AG10803 (cell line): ENCODE measurements around the gene ERCC6.

Experiments
- DNase-seq: peaks from one replicate; pipeline ENCODE4 v3.0.0; 2010; ENCODE audit warnings: low read depth
- H3K4me3 ChIP-seq: 2 replicates; pipeline ENCODE4 v1.5.1; 2011; ENCODE audit warnings: mild to moderate bottlenecking, low read length, control low read depth
- TF ChIP-seq, protein P1 (sequence below): conservative IDR thresholded peaks from 2 replicates; pipeline ENCODE4 v1.5.1; 2011; ENCODE audit warnings: mild to moderate bottlenecking, low read length, control low read depth, inconsistent platforms

The ERCC6 gene

DNA sequence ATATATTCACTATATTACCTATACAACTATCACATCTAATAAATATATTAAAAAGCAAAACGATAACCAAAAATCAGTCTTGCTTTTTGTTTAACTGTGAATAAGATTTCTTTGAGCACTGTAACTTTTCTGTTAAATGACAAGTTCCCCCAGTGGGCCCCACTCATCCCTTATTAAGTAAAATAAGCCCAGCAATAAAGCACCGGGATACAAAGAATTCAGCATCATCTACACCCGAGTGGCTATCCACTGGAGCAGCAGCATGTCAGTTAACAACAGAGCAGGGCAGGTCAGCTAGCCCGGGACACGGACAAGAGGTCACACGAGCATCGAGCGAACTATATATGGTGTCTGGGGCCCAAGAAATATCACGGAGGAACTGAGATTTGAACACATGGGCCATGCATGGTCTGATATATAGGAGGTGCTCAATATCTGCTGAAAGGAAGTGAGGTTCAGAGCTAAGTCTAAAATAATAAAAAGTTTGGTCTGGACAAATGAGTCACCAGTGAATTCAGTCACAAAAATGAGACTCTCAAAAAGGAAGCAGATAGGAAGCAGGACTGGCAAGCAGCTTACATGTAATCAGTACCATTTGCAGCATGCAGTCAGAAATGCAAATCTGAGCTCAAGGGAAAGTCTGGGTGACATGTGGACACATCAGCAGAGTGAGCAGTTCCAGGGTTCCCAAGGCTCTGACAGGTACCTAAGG is 4.1 kb downstream of the ERCC6 start:
- H3K4me3 ChIP-seq, result peak overlapping the region; percentile 17; the same call in 1 of the 2 replicates
- peak; percentile 76 for DNase-seq
- TF ChIP-seq, protein P1, sequence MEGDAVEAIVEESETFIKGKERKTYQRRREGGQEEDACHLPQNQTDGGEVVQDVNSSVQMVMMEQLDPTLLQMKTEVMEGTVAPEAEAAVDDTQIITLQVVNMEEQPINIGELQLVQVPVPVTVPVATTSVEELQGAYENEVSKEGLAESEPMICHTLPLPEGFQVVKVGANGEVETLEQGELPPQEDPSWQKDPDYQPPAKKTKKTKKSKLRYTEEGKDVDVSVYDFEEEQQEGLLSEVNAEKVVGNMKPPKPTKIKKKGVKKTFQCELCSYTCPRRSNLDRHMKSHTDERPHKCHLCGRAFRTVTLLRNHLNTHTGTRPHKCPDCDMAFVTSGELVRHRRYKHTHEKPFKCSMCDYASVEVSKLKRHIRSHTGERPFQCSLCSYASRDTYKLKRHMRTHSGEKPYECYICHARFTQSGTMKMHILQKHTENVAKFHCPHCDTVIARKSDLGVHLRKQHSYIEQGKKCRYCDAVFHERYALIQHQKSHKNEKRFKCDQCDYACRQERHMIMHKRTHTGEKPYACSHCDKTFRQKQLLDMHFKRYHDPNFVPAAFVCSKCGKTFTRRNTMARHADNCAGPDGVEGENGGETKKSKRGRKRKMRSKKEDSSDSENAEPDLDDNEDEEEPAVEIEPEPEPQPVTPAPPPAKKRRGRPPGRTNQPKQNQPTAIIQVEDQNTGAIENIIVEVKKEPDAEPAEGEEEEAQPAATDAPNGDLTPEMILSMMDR, result no peak

DNA sequence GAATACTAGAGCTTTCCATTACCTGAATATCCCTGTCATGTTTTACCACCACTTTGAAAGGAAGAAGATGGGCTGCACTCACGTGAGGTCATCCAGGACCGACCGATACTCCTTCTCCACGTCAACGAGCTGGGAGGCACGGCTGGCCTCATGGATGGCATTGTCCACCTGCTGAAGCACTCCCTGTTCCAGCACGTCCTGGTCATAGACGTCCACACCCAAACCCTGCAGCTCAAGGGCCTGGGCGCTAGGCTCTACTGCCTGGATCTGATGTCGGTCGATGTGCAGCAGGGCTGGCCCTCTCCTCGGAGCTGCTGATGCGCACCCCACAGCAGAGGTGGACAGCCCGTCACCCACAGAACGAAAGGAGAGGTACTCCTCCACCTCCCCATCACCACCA is 6.5 kb downstream of the ERCC6 start:
- no peak for DNase-seq
- TF ChIP-seq, protein P1, result no peak
- H3K4me3 ChIP-seq, result no peak overlapping the region

DNA sequence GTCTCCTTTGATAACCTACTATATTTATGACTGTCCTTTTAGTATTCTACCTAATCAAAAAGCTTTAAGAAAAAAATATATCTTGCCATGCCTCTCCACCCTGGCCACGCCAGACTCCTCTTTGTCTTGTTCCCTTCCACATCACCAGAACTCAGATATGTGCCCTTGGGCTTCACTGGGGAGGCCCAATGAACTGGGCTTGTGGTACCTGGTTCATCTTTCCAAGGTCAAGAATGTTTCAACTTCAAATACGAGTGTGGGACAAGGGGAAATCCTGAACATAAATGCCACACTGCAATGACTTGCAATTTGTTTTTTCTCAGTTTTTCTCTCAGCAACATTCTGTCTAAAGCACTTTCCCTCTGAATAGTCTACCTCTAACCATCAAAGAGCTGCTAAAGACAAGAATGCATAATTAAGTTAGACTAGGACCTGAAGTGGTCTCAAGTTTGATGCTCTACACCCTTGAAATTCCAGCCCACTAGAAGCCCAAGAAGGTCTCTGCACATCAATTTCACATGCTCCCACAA is 9.9 kb downstream of the ERCC6 start:
- no peak for DNase-seq
- TF ChIP-seq, protein P1, result no peak
- no peak overlapping the region for H3K4me3 ChIP-seq

DNA sequence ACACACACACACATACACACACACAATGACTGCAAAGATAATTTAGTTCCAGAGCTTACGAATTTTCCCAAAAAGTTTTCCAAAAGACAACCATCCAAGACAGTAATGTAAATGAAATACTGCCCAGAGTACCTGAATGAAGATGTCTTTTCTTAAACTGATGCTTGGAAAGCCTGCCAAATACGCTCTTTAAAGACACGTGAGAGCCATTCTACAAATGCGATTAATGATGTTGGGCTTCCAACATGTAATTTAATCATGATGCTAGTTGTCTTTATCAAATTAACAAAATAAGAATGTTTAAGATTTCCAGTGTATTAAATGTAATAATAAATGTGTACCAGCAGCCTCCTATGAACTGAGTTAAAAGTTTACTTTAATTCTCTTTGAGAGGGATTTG is 11.1 kb downstream of the ERCC6 start:
- TF ChIP-seq, protein P1, result no peak
- no peak for DNase-seq
- no peak overlapping the region for H3K4me3 ChIP-seq

DNA sequence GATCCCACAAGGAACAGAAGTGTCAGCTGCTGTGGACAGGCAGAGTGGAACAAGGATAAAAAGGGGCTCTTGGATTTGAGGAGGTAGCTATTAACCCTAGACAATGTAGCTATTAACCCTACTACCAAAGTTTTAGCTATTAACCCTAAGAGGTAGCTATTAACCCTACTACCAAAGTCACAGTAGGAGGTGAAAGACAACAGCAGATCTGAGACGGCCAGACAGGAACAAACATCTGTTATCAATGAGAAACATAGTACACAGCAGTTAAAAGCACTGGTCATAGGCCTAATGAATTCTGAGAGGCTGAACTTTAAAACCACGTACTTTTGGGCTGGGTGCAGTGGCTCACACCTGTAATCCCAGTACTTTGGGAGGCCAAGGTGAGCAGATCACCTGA is 11.9 kb downstream of the ERCC6 start:
- TF ChIP-seq, protein P1, result no peak
- no peak overlapping the region for H3K4me3 ChIP-seq
- no peak for DNase-seq

DNA sequence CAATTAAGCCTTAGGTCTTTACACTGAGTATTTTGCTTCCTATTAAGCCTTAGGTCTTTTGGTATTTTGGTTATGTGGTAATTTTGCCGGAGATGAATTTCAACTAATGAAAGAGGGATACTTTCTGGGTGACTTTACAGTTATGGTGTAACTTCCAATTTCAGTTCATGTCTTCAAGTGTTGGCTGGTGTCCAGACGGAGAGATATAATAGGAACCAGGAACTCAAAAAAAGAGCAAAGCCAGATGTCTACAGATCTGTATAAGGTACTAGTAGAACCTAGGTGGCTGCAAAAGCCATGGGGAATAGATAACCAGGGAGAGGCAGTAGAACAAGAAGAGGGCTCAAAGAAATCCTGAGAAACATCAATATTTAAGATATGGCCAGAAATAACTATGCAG is 12.3 kb downstream of the ERCC6 start:
- TF ChIP-seq, protein P1, result no peak

DNA sequence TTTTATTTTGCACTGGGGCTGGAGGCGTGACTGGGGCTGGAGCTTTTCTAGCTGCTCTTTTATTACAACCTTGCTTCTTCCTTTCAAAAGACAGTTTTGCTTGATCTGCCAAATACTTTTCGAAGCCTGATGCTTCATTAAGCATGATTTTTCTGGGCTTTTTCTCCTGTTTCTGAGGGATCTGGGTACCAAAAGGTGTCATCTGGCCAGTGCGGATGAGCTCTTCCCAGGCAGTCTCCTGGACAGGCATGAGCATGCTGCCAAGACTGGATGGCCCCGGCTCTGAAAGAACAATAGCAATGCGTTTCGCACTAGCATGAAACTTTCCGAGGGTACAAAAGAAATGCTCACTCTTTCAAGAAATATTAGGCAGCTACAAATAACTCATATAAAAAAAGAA is 14.4 kb downstream of the ERCC6 start:
- DNase-seq, result no peak
- no peak overlapping the region for H3K4me3 ChIP-seq
- TF ChIP-seq, protein P1, result no peak

More for the DNA sequence above, 12.3 kb downstream of the ERCC6 start:
- no peak overlapping the region for H3K4me3 ChIP-seq
- peak; percentile 88 for DNase-seq
